H1 (cell line): ENCODE data around the gene ENOPH1. TPM values are rescaled to one million over a fixed set of nuclear protein-coding genes. Genes with fewer than 3 reads are reported as not detected.

Experiments used
- BRCA1 ChIP-seq: IDR thresholded peaks from 2 replicates; pipeline ENCODE4 v1.6.1; 2012; ENCODE audit warnings: low read depth, low read length, improper control_type of control experiment
- CEBPB ChIP-seq: IDR thresholded peaks from 2 replicates; pipeline ENCODE4 v1.6.1; 2012; ENCODE audit warnings: low read depth, low read length
- E2F6 ChIP-seq: IDR thresholded peaks from 2 replicates; pipeline ENCODE4 v1.6.1; 2012; ENCODE audit warnings: inconsistent platforms
- KDM4A ChIP-seq: IDR thresholded peaks from one replicate; pipeline ENCODE4 v1.7.1; 2012; ENCODE audit warnings: low read depth, mild to moderate bottlenecking, moderate library complexity, low read length, inconsistent platforms; ENCODE audit not compliant: severe bottlenecking
- RXRA ChIP-seq: IDR thresholded peaks from 2 replicates; pipeline ENCODE4 v1.6.1; 2011; ENCODE audit warnings: low read depth, mild to moderate bottlenecking, low read length, moderate library complexity; ENCODE audit not compliant: insufficient read depth
- SAP30 ChIP-seq: fragments of 300-600 bp; sonication (generic); IDR thresholded peaks from 2 replicates; pipeline ENCODE4 v1.7.1; 2012; ENCODE audit warnings: low read length, moderate library complexity, mild to moderate bottlenecking, inconsistent platforms; ENCODE audit not compliant: insufficient read depth, insufficient replicate concordance
- SIX5 ChIP-seq: IDR thresholded peaks from 2 replicates; pipeline ENCODE4 v1.6.1; 2011; ENCODE audit warnings: mild to moderate bottlenecking, low read depth, low read length
- SP2 ChIP-seq: IDR thresholded peaks from 2 replicates; pipeline ENCODE4 v1.6.1; 2012; ENCODE audit warnings: mild to moderate bottlenecking, low read length, inconsistent platforms
- TAF1 ChIP-seq: IDR thresholded peaks from 2 replicates; pipeline ENCODE4 v1.6.1; 2011; ENCODE audit warnings: mild to moderate bottlenecking, low read depth, low read length
- TBP ChIP-seq: IDR thresholded peaks from 2 replicates; pipeline ENCODE4 v1.6.1; 2011; ENCODE audit warnings: low read depth, low read length, improper control_type of control experiment
- ZNF274 ChIP-seq: IDR thresholded peaks from 2 replicates; pipeline ENCODE4 v1.7.0; 2012; ENCODE audit warnings: low read length, borderline replicate concordance; ENCODE audit errors: extremely low read depth
- polyA plus RNA-seq, 7 experiments: library from polyadenylated mRNA; depleted of rRNA in 3 of 7; stranded (reverse) in 5 of 7; unstranded in 2 of 7; fragments of >200 nt in 5 of 7; fragments of 200-250 nt in 2 of 7; gene quantifications; 1 replicate in 5 of 7; 2 replicates in 1 of 7; 4 replicates in 1 of 7; pipeline versions ENCODE4 v1.2.1 to v1.2.3, GENCODE V29; 2011 to 2013; ENCODE audit warnings: missing spikeins in 2 of 7, mixed read lengths in 2 of 7
- total RNA-seq: library from RNA; stranded (reverse); fragmentation: NEBNext Ultra II Directional; extraction: Animal tissue kit (Norgen Biotek cat#: 25700); gene quantifications from 2 replicates; pipeline ENCODE4 v1.2.1, GENCODE V29; 2021
- TF ChIP-seq, protein P1 (sequence below): fragments of 300-600 bp; sonication (generic); IDR thresholded peaks from 2 replicates; pipeline ENCODE4 v1.7.1; 2012; ENCODE audit warnings: low read length, moderate library complexity, mild to moderate bottlenecking, inconsistent platforms; ENCODE audit not compliant: insufficient replicate concordance

ENOPH1 gene
- total and polyA plus RNA-seq, 2 of the 8 experiments (the other 6 are each of a cell fraction or from before 2014, with no cell fraction given): 25.1 to 89.3 TPM

DNA sequence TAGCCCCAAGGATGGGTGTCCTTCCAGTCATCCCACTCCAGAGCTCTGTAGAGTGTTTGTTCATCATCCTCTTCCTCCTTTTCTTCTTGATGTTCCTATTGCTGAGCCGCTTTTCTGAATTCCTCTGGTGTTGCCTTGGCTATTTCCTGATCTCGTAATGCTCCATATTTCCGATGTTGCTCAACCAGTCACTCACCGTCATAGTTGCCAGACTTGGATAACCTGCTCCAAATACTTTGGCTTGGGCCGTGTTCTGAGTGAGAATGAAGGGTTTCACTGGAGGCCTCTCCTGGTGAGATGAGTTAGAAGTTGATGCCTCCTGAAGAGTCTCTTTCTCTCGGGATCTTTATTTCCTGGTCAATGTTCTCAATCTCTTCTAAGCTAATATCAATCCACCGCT is 28.8 kb upstream of the ENOPH1 start (continued):
- TF ChIP-seq, protein P1, sequence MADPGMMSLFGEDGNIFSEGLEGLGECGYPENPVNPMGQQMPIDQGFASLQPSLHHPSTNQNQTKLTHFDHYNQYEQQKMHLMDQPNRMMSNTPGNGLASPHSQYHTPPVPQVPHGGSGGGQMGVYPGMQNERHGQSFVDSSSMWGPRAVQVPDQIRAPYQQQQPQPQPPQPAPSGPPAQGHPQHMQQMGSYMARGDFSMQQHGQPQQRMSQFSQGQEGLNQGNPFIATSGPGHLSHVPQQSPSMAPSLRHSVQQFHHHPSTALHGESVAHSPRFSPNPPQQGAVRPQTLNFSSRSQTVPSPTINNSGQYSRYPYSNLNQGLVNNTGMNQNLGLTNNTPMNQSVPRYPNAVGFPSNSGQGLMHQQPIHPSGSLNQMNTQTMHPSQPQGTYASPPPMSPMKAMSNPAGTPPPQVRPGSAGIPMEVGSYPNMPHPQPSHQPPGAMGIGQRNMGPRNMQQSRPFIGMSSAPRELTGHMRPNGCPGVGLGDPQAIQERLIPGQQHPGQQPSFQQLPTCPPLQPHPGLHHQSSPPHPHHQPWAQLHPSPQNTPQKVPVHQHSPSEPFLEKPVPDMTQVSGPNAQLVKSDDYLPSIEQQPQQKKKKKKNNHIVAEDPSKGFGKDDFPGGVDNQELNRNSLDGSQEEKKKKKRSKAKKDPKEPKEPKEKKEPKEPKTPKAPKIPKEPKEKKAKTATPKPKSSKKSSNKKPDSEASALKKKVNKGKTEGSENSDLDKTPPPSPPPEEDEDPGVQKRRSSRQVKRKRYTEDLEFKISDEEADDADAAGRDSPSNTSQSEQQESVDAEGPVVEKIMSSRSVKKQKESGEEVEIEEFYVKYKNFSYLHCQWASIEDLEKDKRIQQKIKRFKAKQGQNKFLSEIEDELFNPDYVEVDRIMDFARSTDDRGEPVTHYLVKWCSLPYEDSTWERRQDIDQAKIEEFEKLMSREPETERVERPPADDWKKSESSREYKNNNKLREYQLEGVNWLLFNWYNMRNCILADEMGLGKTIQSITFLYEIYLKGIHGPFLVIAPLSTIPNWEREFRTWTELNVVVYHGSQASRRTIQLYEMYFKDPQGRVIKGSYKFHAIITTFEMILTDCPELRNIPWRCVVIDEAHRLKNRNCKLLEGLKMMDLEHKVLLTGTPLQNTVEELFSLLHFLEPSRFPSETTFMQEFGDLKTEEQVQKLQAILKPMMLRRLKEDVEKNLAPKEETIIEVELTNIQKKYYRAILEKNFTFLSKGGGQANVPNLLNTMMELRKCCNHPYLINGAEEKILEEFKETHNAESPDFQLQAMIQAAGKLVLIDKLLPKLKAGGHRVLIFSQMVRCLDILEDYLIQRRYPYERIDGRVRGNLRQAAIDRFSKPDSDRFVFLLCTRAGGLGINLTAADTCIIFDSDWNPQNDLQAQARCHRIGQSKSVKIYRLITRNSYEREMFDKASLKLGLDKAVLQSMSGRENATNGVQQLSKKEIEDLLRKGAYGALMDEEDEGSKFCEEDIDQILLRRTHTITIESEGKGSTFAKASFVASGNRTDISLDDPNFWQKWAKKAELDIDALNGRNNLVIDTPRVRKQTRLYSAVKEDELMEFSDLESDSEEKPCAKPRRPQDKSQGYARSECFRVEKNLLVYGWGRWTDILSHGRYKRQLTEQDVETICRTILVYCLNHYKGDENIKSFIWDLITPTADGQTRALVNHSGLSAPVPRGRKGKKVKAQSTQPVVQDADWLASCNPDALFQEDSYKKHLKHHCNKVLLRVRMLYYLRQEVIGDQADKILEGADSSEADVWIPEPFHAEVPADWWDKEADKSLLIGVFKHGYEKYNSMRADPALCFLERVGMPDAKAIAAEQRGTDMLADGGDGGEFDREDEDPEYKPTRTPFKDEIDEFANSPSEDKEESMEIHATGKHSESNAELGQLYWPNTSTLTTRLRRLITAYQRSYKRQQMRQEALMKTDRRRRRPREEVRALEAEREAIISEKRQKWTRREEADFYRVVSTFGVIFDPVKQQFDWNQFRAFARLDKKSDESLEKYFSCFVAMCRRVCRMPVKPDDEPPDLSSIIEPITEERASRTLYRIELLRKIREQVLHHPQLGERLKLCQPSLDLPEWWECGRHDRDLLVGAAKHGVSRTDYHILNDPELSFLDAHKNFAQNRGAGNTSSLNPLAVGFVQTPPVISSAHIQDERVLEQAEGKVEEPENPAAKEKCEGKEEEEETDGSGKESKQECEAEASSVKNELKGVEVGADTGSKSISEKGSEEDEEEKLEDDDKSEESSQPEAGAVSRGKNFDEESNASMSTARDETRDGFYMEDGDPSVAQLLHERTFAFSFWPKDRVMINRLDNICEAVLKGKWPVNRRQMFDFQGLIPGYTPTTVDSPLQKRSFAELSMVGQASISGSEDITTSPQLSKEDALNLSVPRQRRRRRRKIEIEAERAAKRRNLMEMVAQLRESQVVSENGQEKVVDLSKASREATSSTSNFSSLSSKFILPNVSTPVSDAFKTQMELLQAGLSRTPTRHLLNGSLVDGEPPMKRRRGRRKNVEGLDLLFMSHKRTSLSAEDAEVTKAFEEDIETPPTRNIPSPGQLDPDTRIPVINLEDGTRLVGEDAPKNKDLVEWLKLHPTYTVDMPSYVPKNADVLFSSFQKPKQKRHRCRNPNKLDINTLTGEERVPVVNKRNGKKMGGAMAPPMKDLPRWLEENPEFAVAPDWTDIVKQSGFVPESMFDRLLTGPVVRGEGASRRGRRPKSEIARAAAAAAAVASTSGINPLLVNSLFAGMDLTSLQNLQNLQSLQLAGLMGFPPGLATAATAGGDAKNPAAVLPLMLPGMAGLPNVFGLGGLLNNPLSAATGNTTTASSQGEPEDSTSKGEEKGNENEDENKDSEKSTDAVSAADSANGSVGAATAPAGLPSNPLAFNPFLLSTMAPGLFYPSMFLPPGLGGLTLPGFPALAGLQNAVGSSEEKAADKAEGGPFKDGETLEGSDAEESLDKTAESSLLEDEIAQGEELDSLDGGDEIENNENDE: no peak
- TF ChIP-seq CEBPB (no peak), BRCA1 (no peak), SIX5 (no peak), ZNF274 (no peak), TBP (no peak), TAF1 (no peak), KDM4A (no peak), E2F6 (no peak), RXRA (no peak), SP2 (no peak), SAP30 (no peak)
